H9 (cell line): Measurements from ENCODE around the gene THSD4. TPM values are rescaled to one million over a fixed set of nuclear protein-coding genes. Genes with fewer than 3 reads are reported as not detected.
"Not testable (repeated sequence)": the region's sequence is repeated elsewhere in the genome, so short reads cannot be mapped to it uniquely, and the experiment has no call there.

Experiments used
- DNase-seq: peaks from one replicate; pipeline ENCODE4 v3.0.0-alpha.2; 2017
- H2AFZ ChIP-seq: one replicate; pipeline ENCODE4 v1.6.1; 2013; ENCODE audit warnings: mild to moderate bottlenecking, low read length, control low read depth, moderate library complexity
- H2AK5ac ChIP-seq: 2 replicates; pipeline ENCODE4 v1.6.1; 2013; ENCODE audit warnings: low read length, control low read depth, mixed read lengths; ENCODE audit not compliant: insufficient read length
- H2BK120ac ChIP-seq: one replicate; pipeline ENCODE4 v1.6.1; 2013; ENCODE audit warnings: low read depth, mild to moderate bottlenecking, low read length, control low read depth, inconsistent platforms; ENCODE audit not compliant: poor library complexity, severe bottlenecking
- H2BK12ac ChIP-seq: 2 replicates; pipeline ENCODE4 v1.6.1; 2013; ENCODE audit warnings: low read length, control low read depth, mixed read lengths, low read depth; ENCODE audit not compliant: insufficient read length
- H2BK15ac ChIP-seq: 2 replicates; pipeline ENCODE4 v1.6.1; 2013; ENCODE audit warnings: low read depth, low read length, control low read depth
- H2BK20ac ChIP-seq: one replicate; pipeline ENCODE4 v1.6.1; 2013; ENCODE audit warnings: low read depth, mild to moderate bottlenecking, low read length, control low read depth, inconsistent platforms; ENCODE audit not compliant: poor library complexity, severe bottlenecking
- H2BK5ac ChIP-seq: 2 replicates; pipeline ENCODE4 v1.6.1; 2013; ENCODE audit warnings: low read length, control low read depth, mixed read lengths; ENCODE audit not compliant: insufficient read length
- H3K14ac ChIP-seq: 2 replicates; pipeline ENCODE4 v1.6.1; 2013; ENCODE audit warnings: low read length, control low read depth; ENCODE audit not compliant: insufficient read depth
- H3K18ac ChIP-seq: 2 replicates; pipeline ENCODE4 v1.6.1; 2013; ENCODE audit warnings: low read depth, mild to moderate bottlenecking, mixed read lengths, low read length, control low read depth; ENCODE audit not compliant: insufficient read length
- H3K23ac ChIP-seq: 2 replicates; pipeline ENCODE4 v1.6.1; 2013; ENCODE audit warnings: low read length, control low read depth, mixed read lengths, low read depth; ENCODE audit not compliant: insufficient read length
- H3K23me2 ChIP-seq: 2 replicates; pipeline ENCODE4 v1.6.1; 2013; ENCODE audit warnings: low read depth, mild to moderate bottlenecking, mixed read lengths, low read length, control low read depth; ENCODE audit not compliant: insufficient read length, poor library complexity, severe bottlenecking
- H3K27ac ChIP-seq: 2 replicates; pipeline ENCODE4 v1.5.1; 2013; ENCODE audit warnings: low read length, control low read depth, mixed read lengths, low read depth; ENCODE audit not compliant: insufficient read length
- H3K27me3 ChIP-seq: 2 replicates; pipeline ENCODE4 v1.6.1; 2013; ENCODE audit warnings: low read length, control low read depth, inconsistent platforms; ENCODE audit not compliant: insufficient read depth
- H3K4ac ChIP-seq: 2 replicates; pipeline ENCODE4 v1.6.1; 2013; ENCODE audit warnings: low read depth, mild to moderate bottlenecking, control low read depth, inconsistent platforms, low read length, moderate library complexity
- H3K4me1 ChIP-seq: 2 replicates; pipeline ENCODE4 v1.6.1; 2013; ENCODE audit warnings: low read length, control low read depth, inconsistent platforms; ENCODE audit not compliant: insufficient read depth
- H3K4me2 ChIP-seq: 2 replicates; pipeline ENCODE4 v1.6.1; 2013; ENCODE audit warnings: low read length, control low read depth, mixed read lengths; ENCODE audit not compliant: insufficient read length, insufficient read depth
- H3K56ac ChIP-seq: 2 replicates; pipeline ENCODE4 v1.6.1; 2013; ENCODE audit warnings: low read depth, mild to moderate bottlenecking, mixed read lengths, low read length, control low read depth; ENCODE audit not compliant: insufficient read length
- H3K79me1 ChIP-seq: 2 replicates; pipeline ENCODE4 v1.6.1; 2013; ENCODE audit warnings: low read depth, mild to moderate bottlenecking, moderate library complexity, low read length, control low read depth, inconsistent platforms; ENCODE audit not compliant: insufficient read depth, poor library complexity, severe bottlenecking
- H3K79me2 ChIP-seq: 2 replicates; pipeline ENCODE4 v1.6.1; 2013; ENCODE audit warnings: low read length, control low read depth, inconsistent platforms; ENCODE audit not compliant: insufficient read depth
- H3K9ac ChIP-seq: 2 replicates; pipeline ENCODE4 v1.6.1; 2013; ENCODE audit warnings: low read length, control low read depth, mixed read lengths; ENCODE audit not compliant: insufficient read length; ENCODE audit errors: extremely low read depth
- H3K9me3 ChIP-seq: one replicate; pipeline ENCODE4 v1.6.1; 2013; ENCODE audit warnings: low read depth, low read length, inconsistent platforms; ENCODE audit not compliant: control insufficient read depth
- H3T11ph ChIP-seq: one replicate; pipeline ENCODE4 v1.6.1; 2013; ENCODE audit warnings: mild to moderate bottlenecking, low read length, control low read depth, inconsistent platforms
- H4K20me1 ChIP-seq: one replicate; pipeline ENCODE4 v1.6.1; 2013; ENCODE audit not compliant: control insufficient read depth, insufficient read length, insufficient read depth
- H4K5ac ChIP-seq: 2 replicates; pipeline ENCODE4 v1.6.1; 2013; ENCODE audit warnings: low read depth, mild to moderate bottlenecking, mixed read lengths, low read length, control low read depth; ENCODE audit not compliant: insufficient read length
- H4K8ac ChIP-seq: replicated peaks from 2 replicates; pipeline ENCODE4 v1.6.1; 2013; ENCODE audit warnings: low read length, control low read depth, mixed read lengths, low read depth; ENCODE audit not compliant: insufficient read length
- H4K91ac ChIP-seq: 2 replicates; pipeline ENCODE4 v1.6.1; 2013; ENCODE audit warnings: low read depth, mild to moderate bottlenecking, moderate library complexity, mixed read lengths, low read length, control low read depth; ENCODE audit not compliant: insufficient read length
- H3K27ac Mint-ChIP-seq, 3 experiments: 2 replicates in 2 of 3; 3 replicates in 1 of 3; pipeline ENCODE4 v1.8.0; 2020 to 2021; ENCODE audit warnings: mixed read lengths in 3 of 3, mild to moderate bottlenecking in 1 of 3, moderate library complexity in 1 of 3
- H3K27me3 Mint-ChIP-seq: 2 replicates; pipeline ENCODE4 v1.8.0; 2021; ENCODE audit warnings: low read depth, mild to moderate bottlenecking, moderate library complexity, mixed read lengths
- H3K36me3 Mint-ChIP-seq, 3 experiments: 2 replicates in 2 of 3; 3 replicates in 1 of 3; pipeline ENCODE4 v1.8.0; 2020 to 2021; ENCODE audit warnings: low read depth in 3 of 3, mixed read lengths in 3 of 3; ENCODE audit not compliant: insufficient read depth in 1 of 3
- H3K4me1 Mint-ChIP-seq, 2 experiments: 2 replicates each; pipeline ENCODE4 v1.8.0; 2020; ENCODE audit warnings: mixed read lengths in 2 of 2
- H3K4me3 Mint-ChIP-seq, 2 experiments: 2 replicates in 1 of 2; 3 replicates in 1 of 2; pipeline ENCODE4 v1.8.0; 2020 to 2021; ENCODE audit warnings: mild to moderate bottlenecking in 2 of 2, mixed read lengths in 2 of 2, moderate library complexity in 1 of 2
- H3K9me3 Mint-ChIP-seq, 2 experiments: 2 replicates in 1 of 2; 3 replicates in 1 of 2; pipeline ENCODE4 v1.8.0; 2020; ENCODE audit warnings: mild to moderate bottlenecking in 2 of 2, mixed read lengths in 2 of 2, moderate library complexity in 1 of 2
- CTCF ChIP-seq: fragments of 200-600 bp; sonication (generic); conservative IDR thresholded peaks from 3 replicates; pipeline ENCODE4 v1.8.0; 2021; ENCODE audit warnings: antibody characterized with exemption, mild to moderate bottlenecking
- WGBS: extraction: QIAGEN DNeasy Blood & Tissue Kit; methylation state at CpG from one replicate; pipeline ENCODE4 v1.1.7; 2013; ENCODE audit warnings: missing lambda C conversion rate, low lambda C conversion rate, mixed read lengths; ENCODE audit not compliant: insufficient read length; ENCODE audit errors: extremely low coverage; 5-methylcytosine and 5-hydroxymethylcytosine counted together
- total RNA-seq: library from RNA; stranded (reverse); gene quantifications from 2 replicates; pipeline ENCODE4 v1.2.1, GENCODE V29; 2021

The THSD4 gene
- total RNA-seq, 1 experiment from 2014 or later: 5.5 TPM

GRCh38 chr15:71316911-71317310 is 201.6 kb downstream of the THSD4 start:
- H2AFZ ChIP-seq: no peak overlapping the region
- H3K4me1 ChIP-seq: no peaks in the 10 kb centered on the region
- WGBS: no CpG with 5 or more reads among the region's 1 CpG
- H3K56ac ChIP-seq: no peak overlapping the region
- H3K27me3 Mint-ChIP-seq: no peaks in the 10 kb centered on the region; the same call in 1 of the 2 replicates
- no peak overlapping the region for H3K27ac ChIP-seq
- no peak overlapping the region for H3K4me3 Mint-ChIP-seq
- peaks cover 9 to 12% of the 10 kb centered on the region in 2 experiments for H3K9me3 Mint-ChIP-seq
- H2BK120ac ChIP-seq: no peak overlapping the region
- no peak overlapping the region for H3K14ac ChIP-seq
- no peaks in the 10 kb centered on the region for H3K23me2 ChIP-seq
- no peak overlapping the region for H2BK12ac ChIP-seq
- TF ChIP-seq CTCF: no peak
- no peak overlapping the region for H3K4ac ChIP-seq
- H3T11ph ChIP-seq: no peak overlapping the region
- H4K8ac ChIP-seq: no peak overlapping the region
- no peak overlapping the region for H2AK5ac ChIP-seq
- no peaks in the 10 kb centered on the region for H4K20me1 ChIP-seq
- H3K27ac Mint-ChIP-seq: no peak overlapping the region
- peaks cover 3 to 18% (median 9%) of the 10 kb centered on the region in 3 experiments; a peak in 5 of 7 replicates for H3K36me3 Mint-ChIP-seq
- no peak overlapping the region for H2BK15ac ChIP-seq
- H3K79me1 ChIP-seq: no peaks in the 10 kb centered on the region
- H4K91ac ChIP-seq: no peak overlapping the region
- H2BK5ac ChIP-seq: no peak overlapping the region
- H3K9me3 ChIP-seq: no peaks in the 10 kb centered on the region
- no peak overlapping the region for H3K4me2 ChIP-seq
- H3K79me2 ChIP-seq: no peaks in the 10 kb centered on the region
- H3K23ac ChIP-seq: no peak overlapping the region
- H4K5ac ChIP-seq: no peak overlapping the region
- peaks cover 15 to 28% of the 10 kb centered on the region in 2 experiments for H3K4me1 Mint-ChIP-seq
- H2BK20ac ChIP-seq: no peak overlapping the region
- H3K18ac ChIP-seq: no peak overlapping the region
- H3K9ac ChIP-seq: no peak overlapping the region
- no peaks in the 10 kb centered on the region for H3K27me3 ChIP-seq
- DNase-seq: no peak

GRCh38 chr15:71319424-71319823 is 204.2 kb downstream of the THSD4 start:
- H3K9me3 Mint-ChIP-seq, H3K56ac ChIP-seq, H4K5ac ChIP-seq, H3K23me2 ChIP-seq, H3K79me1 ChIP-seq, H3K4me1 ChIP-seq, H3K18ac ChIP-seq, H3K9ac ChIP-seq, H3K79me2 ChIP-seq, H3K27me3 ChIP-seq, H4K20me1 ChIP-seq, H3K4me2 ChIP-seq, H3T11ph ChIP-seq, H3K27ac ChIP-seq, H2BK12ac ChIP-seq, H4K91ac ChIP-seq, H3K36me3 Mint-ChIP-seq, H2BK15ac ChIP-seq, H2BK20ac ChIP-seq, H3K23ac ChIP-seq, DNase-seq, H4K8ac ChIP-seq, H3K4ac ChIP-seq, H3K14ac ChIP-seq, H3K9me3 ChIP-seq, H2BK120ac ChIP-seq, H2AK5ac ChIP-seq, H3K4me3 Mint-ChIP-seq, H3K27me3 Mint-ChIP-seq, H2BK5ac ChIP-seq, H2AFZ ChIP-seq, H3K27ac Mint-ChIP-seq: not testable (repeated sequence)
- WGBS: no CpG with 5 or more reads among the region's 3 CpGs
- H3K4me1 Mint-ChIP-seq: peaks cover 11 to 19% of the 10 kb centered on the region in 2 experiments
